Prostate gland (tissue), 2 donors: ENCODE measurements around the gene TMEM30A.

Experiments
- CTCF ChIP-seq, 4 experiments: fragments of 200-600 bp in 2 of 4; fragments of 450-650 bp in 2 of 4; sonication (generic) in 2 of 4; IDR thresholded peaks; 1 replicate in 3 of 4; 2 replicates in 1 of 4; pipeline ENCODE4 v1.5.1; 2016 to 2019; ENCODE audit warnings: antibody characterized with exemption in 4 of 4, mild to moderate bottlenecking in 2 of 4, moderate library complexity in 2 of 4
- POLR2A ChIP-seq: fragments of 450-650 bp; IDR thresholded peaks from one replicate; pipeline ENCODE4 v1.6.1; 2016; ENCODE audit warnings: antibody characterized with exemption, mild to moderate bottlenecking

GRCh38 chr6:75300531-75300855 is 15.9 kb upstream of the TMEM30A start:
- TF ChIP-seq CTCF (IDR thresholded peaks at IDR 0.05) (no peak), POLR2A (no peak)
